RWPE2 (cell line): ENCODE results near the gene KCND2.

ENCODE experiments used
- ATAC-seq: fragments of 200-7000 bp; cut with Tn5 transposase; 3 replicates; pipeline ENCODE4 v1.9.1; 2021; ENCODE audit warnings: low read depth
- DNase-seq: peaks from one replicate; pipeline ENCODE4 v3.0.0-alpha.2; 2020; ENCODE audit warnings: low spot score
- H3K27ac ChIP-seq: fragments of 450-650 bp; 2 replicates; pipeline ENCODE4 v1.5.1; 2017; ENCODE audit warnings: mild to moderate bottlenecking; ENCODE audit not compliant: poor library complexity, severe bottlenecking
- H3K27me3 ChIP-seq: fragments of 250-450 bp; sonication (Bioruptor Pico); 2 replicates; pipeline ENCODE4 v1.5.1; 2021; ENCODE audit warnings: mild to moderate bottlenecking, moderate library complexity; ENCODE audit not compliant: insufficient read depth, poor library complexity, severe bottlenecking
- H3K36me3 ChIP-seq: fragments of 250-450 bp; sonication (Bioruptor Pico); 2 replicates; pipeline ENCODE4 v1.5.1; 2020; ENCODE audit warnings: low read depth, mild to moderate bottlenecking, moderate library complexity
- H3K4me1 ChIP-seq: fragments of 250-450 bp; sonication (Bioruptor Pico); 2 replicates; pipeline ENCODE4 v1.5.1; 2021; ENCODE audit warnings: mild to moderate bottlenecking, moderate library complexity; ENCODE audit not compliant: insufficient read depth, poor library complexity, severe bottlenecking
- H3K4me3 ChIP-seq: fragments of 250-450 bp; sonication (Bioruptor Pico); 2 replicates; pipeline ENCODE4 v1.5.1; 2021; ENCODE audit warnings: mild to moderate bottlenecking, moderate library complexity; ENCODE audit not compliant: severe bottlenecking
- H3K9me3 ChIP-seq: fragments of 250-450 bp; sonication (Bioruptor Pico); 2 replicates; pipeline ENCODE4 v1.5.1; 2021; ENCODE audit warnings: mild to moderate bottlenecking, moderate library complexity; ENCODE audit not compliant: severe bottlenecking
- CTCF ChIP-seq: fragments of 450-650 bp; IDR thresholded peaks from one replicate; pipeline ENCODE4 v1.5.1; 2017; ENCODE audit warnings: mild to moderate bottlenecking, moderate library complexity; ENCODE audit not compliant: poor library complexity, severe bottlenecking

KCND2 gene

GRCh38 chr7:120717166-120717565 lies 444.2 kb downstream of the KCND2 start:
- Histone ChIP-seq H3K4me1 (no peaks in the 10 kb centered on the region), H3K27me3 (no peaks in the 10 kb centered on the region), H3K9me3 (no peaks in the 10 kb centered on the region), H3K36me3 (no peaks in the 10 kb centered on the region), H3K4me3 (no peak overlapping the region), H3K27ac (no peak overlapping the region)
- TF ChIP-seq CTCF: no peak
- DNase-seq: no peak
- no peak for ATAC-seq

- Histone ChIP-seq H3K27ac (no peak overlapping the region), H3K36me3 (no peaks in the 10 kb centered on the region), H3K4me1 (no peaks in the 10 kb centered on the region), H3K27me3 (no peaks in the 10 kb centered on the region), H3K4me3 (no peak overlapping the region), H3K9me3 (no peaks in the 10 kb centered on the region)
- TF ChIP-seq CTCF: no peak
- no peak for ATAC-seq
- DNase-seq: no peak
Measured at GRCh38 chr7:120718361-120718760, 445.4 kb downstream of the KCND2 start.

- no peak for TF ChIP-seq CTCF
- DNase-seq: no peak
- H3K27me3 ChIP-seq: no peaks in the 10 kb centered on the region
- no peaks in the 10 kb centered on the region for H3K36me3 ChIP-seq
- H3K4me1 ChIP-seq: no peaks in the 10 kb centered on the region
- no peak for ATAC-seq
- H3K9me3 ChIP-seq: no peaks in the 10 kb centered on the region
- no peak overlapping the region for H3K27ac ChIP-seq
- H3K4me3 ChIP-seq: no peak overlapping the region
Measured at GRCh38 chr7:120720317-120720716, 447.3 kb downstream of the KCND2 start.

- DNase-seq (no peak), ATAC-seq (no peak)
- H3K27me3 ChIP-seq: no peaks in the 10 kb centered on the region
- no peak for TF ChIP-seq CTCF
- no peaks in the 10 kb centered on the region for H3K9me3 ChIP-seq
- no peak overlapping the region for H3K4me3 ChIP-seq
- no peaks in the 10 kb centered on the region for H3K36me3 ChIP-seq
- H3K4me1 ChIP-seq: no peaks in the 10 kb centered on the region
- H3K27ac ChIP-seq: no peak overlapping the region
Measured at GRCh38 chr7:120723465-120724385, 450.8 kb downstream of the KCND2 start.

- Histone ChIP-seq H3K9me3 (no peaks in the 10 kb centered on the region), H3K4me3 (no peak overlapping the region), H3K4me1 (no peaks in the 10 kb centered on the region), H3K27ac (no peak overlapping the region), H3K27me3 (no peaks in the 10 kb centered on the region), H3K36me3 (no peaks in the 10 kb centered on the region)
- ATAC-seq (no peak), DNase-seq (no peak)
- TF ChIP-seq CTCF: no peak
Measured at GRCh38 chr7:120724448-120724847, 451.5 kb downstream of the KCND2 start.
